WTC11 (cell line): ENCODE measurements around the gene PRM3. TPM values are rescaled to one million over a fixed set of nuclear protein-coding genes. Genes with fewer than 3 reads are reported as not detected.

Experiments used
- ATF1 ChIP-seq: sonication (generic); formaldehyde crosslinking; IDR thresholded peaks from 2 replicates; pipeline ENCODE4 v1.8.1; 2023; ENCODE audit warnings: mild to moderate bottlenecking, moderate library complexity, missing genetic modification reagents
- CREB1 ChIP-seq: sonication (generic); formaldehyde crosslinking; IDR thresholded peaks from 2 replicates; pipeline ENCODE4 v1.8.0; 2023; ENCODE audit warnings: mild to moderate bottlenecking, missing genetic modification reagents
- CREM ChIP-seq: sonication (generic); formaldehyde crosslinking; IDR thresholded peaks from 2 replicates; pipeline ENCODE4 v1.8.1; 2022; ENCODE audit warnings: mild to moderate bottlenecking, missing genetic modification reagents, moderate library complexity
- CTCF ChIP-seq: fragments of 200-600 bp; IDR thresholded peaks from 2 replicates; pipeline ENCODE4 v1.8.0; 2022; ENCODE audit warnings: antibody characterized with exemption
- E2F5 ChIP-seq: sonication (generic); formaldehyde crosslinking; IDR thresholded peaks from 2 replicates; pipeline ENCODE4 v1.8.1; 2022; ENCODE audit warnings: mild to moderate bottlenecking, moderate library complexity, missing genetic modification reagents
- ELF4 ChIP-seq: sonication (generic); formaldehyde crosslinking; IDR thresholded peaks from 2 replicates; pipeline ENCODE4 v1.8.1; 2022; ENCODE audit warnings: low read depth, mild to moderate bottlenecking, moderate library complexity, missing genetic modification reagents
- IRF2 ChIP-seq: sonication (generic); formaldehyde crosslinking; IDR thresholded peaks from 2 replicates; pipeline ENCODE4 v1.8.0; 2022; ENCODE audit warnings: low read depth, missing genetic modification reagents, borderline replicate concordance
- KAT7 ChIP-seq: sonication (generic); formaldehyde crosslinking; IDR thresholded peaks from 2 replicates; pipeline ENCODE4 v1.8.1; 2023; ENCODE audit warnings: missing genetic modification reagents, mild to moderate bottlenecking, borderline replicate concordance
- MXD4 ChIP-seq: fragments of 250-450 bp; sonication (Bioruptor Pico); IDR thresholded peaks from 2 replicates; pipeline ENCODE4 v1.8.0; 2021; ENCODE audit warnings: mild to moderate bottlenecking, moderate library complexity, borderline replicate concordance
- NR2C2 ChIP-seq: sonication (generic); formaldehyde crosslinking; IDR thresholded peaks from 2 replicates; pipeline ENCODE4 v1.8.0; 2022; ENCODE audit warnings: mild to moderate bottlenecking, missing genetic modification reagents
- RORB ChIP-seq: fragments of 250-450 bp; sonication (Bioruptor Pico); IDR thresholded peaks from 2 replicates; pipeline ENCODE4 v1.9.0; 2021; ENCODE audit warnings: mild to moderate bottlenecking
- SMAD3 ChIP-seq: sonication (generic); formaldehyde crosslinking; IDR thresholded peaks from 2 replicates; pipeline ENCODE4 v1.8.0; 2022; ENCODE audit warnings: missing genetic modification reagents, mild to moderate bottlenecking, borderline replicate concordance
- SMAD4 ChIP-seq: sonication (generic); formaldehyde crosslinking; IDR thresholded peaks from 2 replicates; pipeline ENCODE4 v1.8.0; 2022; ENCODE audit warnings: mild to moderate bottlenecking, missing genetic modification reagents
- SP1 ChIP-seq: sonication (generic); formaldehyde crosslinking; conservative IDR thresholded peaks from 2 replicates; pipeline ENCODE4 v1.8.1; 2022; ENCODE audit warnings: missing genetic modification reagents
- USF2 ChIP-seq: sonication (generic); formaldehyde crosslinking; IDR thresholded peaks from 2 replicates; pipeline ENCODE4 v1.8.1; 2023; ENCODE audit warnings: mild to moderate bottlenecking, missing genetic modification reagents, moderate library complexity
- ZNF396 ChIP-seq: fragments of 250-450 bp; sonication (Bioruptor Pico); IDR thresholded peaks from 2 replicates; pipeline ENCODE4 v1.8.0; 2021; ENCODE audit warnings: mild to moderate bottlenecking, moderate library complexity, borderline replicate concordance
- ZNF416 ChIP-seq: fragments of 250-450 bp; sonication (Bioruptor Pico); IDR thresholded peaks from 2 replicates; pipeline ENCODE4 v1.9.0; 2021; ENCODE audit warnings: mild to moderate bottlenecking, inconsistent platforms
- ZNF423 ChIP-seq: fragments of 250-450 bp; sonication (Bioruptor Pico); IDR thresholded peaks from 2 replicates; pipeline ENCODE4 v2.1.2; 2022; ENCODE audit warnings: mild to moderate bottlenecking, moderate library complexity
- ZNF425 ChIP-seq: fragments of 250-450 bp; sonication (Bioruptor Pico); conservative IDR thresholded peaks from 2 replicates; pipeline ENCODE4 v1.9.0; 2021; ENCODE audit warnings: mild to moderate bottlenecking
- total RNA-seq: library from RNA; stranded (reverse); gene quantifications from 3 replicates; pipeline ENCODE4 v1.2.3, GENCODE V29; 2021
- TF ChIP-seq, protein P1 (sequence below): sonication (generic); formaldehyde crosslinking; IDR thresholded peaks from 2 replicates; pipeline ENCODE4 v1.8.0; 2022; ENCODE audit warnings: mild to moderate bottlenecking, missing genetic modification reagents
- TF ChIP-seq, protein P2 (sequence below): sonication (generic); formaldehyde crosslinking; IDR thresholded peaks from 2 replicates; pipeline ENCODE4 v1.8.1; 2022; ENCODE audit warnings: low read depth, missing genetic modification reagents, borderline replicate concordance
- TF ChIP-seq, protein P3 (sequence below): sonication (generic); formaldehyde crosslinking; IDR thresholded peaks from 2 replicates; pipeline ENCODE4 v1.8.1; 2022; ENCODE audit warnings: low read depth, mild to moderate bottlenecking, moderate library complexity, missing genetic modification reagents, borderline replicate concordance
- TF ChIP-seq, protein P4 (sequence below): fragments of 250-450 bp; sonication (Bioruptor Pico); IDR thresholded peaks from 2 replicates; pipeline ENCODE4 v1.9.0; 2021; ENCODE audit warnings: moderate library complexity, mild to moderate bottlenecking, inconsistent platforms, borderline replicate concordance
- TF ChIP-seq, protein P5 (sequence below): sonication (generic); formaldehyde crosslinking; IDR thresholded peaks from 2 replicates; pipeline ENCODE4 v1.8.0; 2022; ENCODE audit warnings: mild to moderate bottlenecking, missing genetic modification reagents
- TF ChIP-seq, protein P6 (sequence below): sonication (generic); formaldehyde crosslinking; IDR thresholded peaks from 2 replicates; pipeline ENCODE4 v1.8.1; 2022; ENCODE audit warnings: mild to moderate bottlenecking, missing genetic modification reagents, moderate library complexity, borderline replicate concordance

The PRM3 gene
- total RNA-seq, 1 experiment from 2014 or later: not detected

- TF ChIP-seq E2F5 (CRISPR knock-in tag) (0 out of 2 replicates have a peak, but pooled peaks have one; percentile 8), CREM (peak; percentile 37; the same call in 1 of the 2 replicates), ELF4 (CRISPR knock-in tag) (0 out of 2 replicates have a peak, but pooled peaks have one; percentile 35), SMAD4 (CRISPR knock-in tag) (0 out of 2 replicates have a peak, but pooled peaks have one; percentile 26), NR2C2 (CRISPR knock-in tag) (no peak), ZNF396 (CRISPR knock-in tag) (no peak), MXD4 (CRISPR knock-in tag) (no peak), SP1 (CRISPR knock-in tag) (peak; percentile 61), SMAD3 (CRISPR knock-in tag) (peak; percentile 48; the same call in 1 of the 2 replicates), ZNF425 (CRISPR knock-in tag) (no peak), CREB1 (CRISPR knock-in tag) (no peak), IRF2 (CRISPR knock-in tag) (0 out of 2 replicates have a peak, but pooled peaks have one; percentile 15), CTCF (peak; percentile 85), RORB (CRISPR knock-in tag) (0 out of 2 replicates have a peak, but pooled peaks have one; percentile 85), ZNF423 (peak; percentile 83), USF2 (peak; percentile 9; the same call in 1 of the 2 replicates), ZNF416 (CRISPR knock-in tag) (peak; percentile 85), KAT7 (CRISPR knock-in tag) (no peak), ATF1 (CRISPR knock-in tag) (no peak)
- TF ChIP-seq, protein P1, sequence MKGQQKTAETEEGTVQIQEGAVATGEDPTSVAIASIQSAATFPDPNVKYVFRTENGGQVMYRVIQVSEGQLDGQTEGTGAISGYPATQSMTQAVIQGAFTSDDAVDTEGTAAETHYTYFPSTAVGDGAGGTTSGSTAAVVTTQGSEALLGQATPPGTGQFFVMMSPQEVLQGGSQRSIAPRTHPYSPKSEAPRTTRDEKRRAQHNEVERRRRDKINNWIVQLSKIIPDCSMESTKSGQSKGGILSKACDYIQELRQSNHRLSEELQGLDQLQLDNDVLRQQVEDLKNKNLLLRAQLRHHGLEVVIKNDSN (CRISPR knock-in tag): peak; percentile 33; the same call in 1 of the 2 replicates
- TF ChIP-seq, protein P2, sequence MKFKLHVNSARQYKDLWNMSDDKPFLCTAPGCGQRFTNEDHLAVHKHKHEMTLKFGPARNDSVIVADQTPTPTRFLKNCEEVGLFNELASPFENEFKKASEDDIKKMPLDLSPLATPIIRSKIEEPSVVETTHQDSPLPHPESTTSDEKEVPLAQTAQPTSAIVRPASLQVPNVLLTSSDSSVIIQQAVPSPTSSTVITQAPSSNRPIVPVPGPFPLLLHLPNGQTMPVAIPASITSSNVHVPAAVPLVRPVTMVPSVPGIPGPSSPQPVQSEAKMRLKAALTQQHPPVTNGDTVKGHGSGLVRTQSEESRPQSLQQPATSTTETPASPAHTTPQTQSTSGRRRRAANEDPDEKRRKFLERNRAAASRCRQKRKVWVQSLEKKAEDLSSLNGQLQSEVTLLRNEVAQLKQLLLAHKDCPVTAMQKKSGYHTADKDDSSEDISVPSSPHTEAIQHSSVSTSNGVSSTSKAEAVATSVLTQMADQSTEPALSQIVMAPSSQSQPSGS (CRISPR knock-in tag): no peak
- TF ChIP-seq, protein P3, sequence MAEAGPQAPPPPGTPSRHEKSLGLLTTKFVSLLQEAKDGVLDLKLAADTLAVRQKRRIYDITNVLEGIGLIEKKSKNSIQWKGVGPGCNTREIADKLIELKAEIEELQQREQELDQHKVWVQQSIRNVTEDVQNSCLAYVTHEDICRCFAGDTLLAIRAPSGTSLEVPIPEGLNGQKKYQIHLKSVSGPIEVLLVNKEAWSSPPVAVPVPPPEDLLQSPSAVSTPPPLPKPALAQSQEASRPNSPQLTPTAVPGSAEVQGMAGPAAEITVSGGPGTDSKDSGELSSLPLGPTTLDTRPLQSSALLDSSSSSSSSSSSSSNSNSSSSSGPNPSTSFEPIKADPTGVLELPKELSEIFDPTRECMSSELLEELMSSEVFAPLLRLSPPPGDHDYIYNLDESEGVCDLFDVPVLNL: no peak
- TF ChIP-seq, protein P4, sequence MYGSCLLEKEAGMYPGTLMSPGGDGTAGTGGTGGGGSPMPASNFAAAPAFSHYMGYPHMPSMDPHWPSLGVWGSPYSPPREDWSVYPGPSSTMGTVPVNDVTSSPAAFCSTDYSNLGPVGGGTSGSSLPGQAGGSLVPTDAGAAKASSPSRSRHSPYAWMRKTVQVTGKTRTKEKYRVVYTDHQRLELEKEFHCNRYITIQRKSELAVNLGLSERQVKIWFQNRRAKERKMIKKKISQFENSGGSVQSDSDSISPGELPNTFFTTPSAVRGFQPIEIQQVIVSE (CRISPR knock-in tag): peak; percentile 66; the same call in 1 of the 2 replicates
- TF ChIP-seq, protein P5, sequence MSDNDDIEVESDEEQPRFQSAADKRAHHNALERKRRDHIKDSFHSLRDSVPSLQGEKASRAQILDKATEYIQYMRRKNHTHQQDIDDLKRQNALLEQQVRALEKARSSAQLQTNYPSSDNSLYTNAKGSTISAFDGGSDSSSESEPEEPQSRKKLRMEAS (CRISPR knock-in tag): peak; percentile 60; the same call in 1 of the 2 replicates
- TF ChIP-seq, protein P6, sequence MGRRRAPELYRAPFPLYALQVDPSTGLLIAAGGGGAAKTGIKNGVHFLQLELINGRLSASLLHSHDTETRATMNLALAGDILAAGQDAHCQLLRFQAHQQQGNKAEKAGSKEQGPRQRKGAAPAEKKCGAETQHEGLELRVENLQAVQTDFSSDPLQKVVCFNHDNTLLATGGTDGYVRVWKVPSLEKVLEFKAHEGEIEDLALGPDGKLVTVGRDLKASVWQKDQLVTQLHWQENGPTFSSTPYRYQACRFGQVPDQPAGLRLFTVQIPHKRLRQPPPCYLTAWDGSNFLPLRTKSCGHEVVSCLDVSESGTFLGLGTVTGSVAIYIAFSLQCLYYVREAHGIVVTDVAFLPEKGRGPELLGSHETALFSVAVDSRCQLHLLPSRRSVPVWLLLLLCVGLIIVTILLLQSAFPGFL (CRISPR knock-in tag): no peak
- TF ChIP-seq, all 79 proteins: peak for 25
These were observed 17.4 kb downstream of the PRM3 start, which contains the start of gene SOCS1 (continued) for GRCh38 chr16:11255737-11256660.
